Measurements from ENCODE around the gene IL32. TPM values are rescaled to one million over a fixed set of nuclear protein-coding genes. Genes with fewer than 3 reads are reported as not detected.

The IL32 gene
- total RNA-seq, 1 donor from 2014 or later = 0.53 TPM

DNA sequence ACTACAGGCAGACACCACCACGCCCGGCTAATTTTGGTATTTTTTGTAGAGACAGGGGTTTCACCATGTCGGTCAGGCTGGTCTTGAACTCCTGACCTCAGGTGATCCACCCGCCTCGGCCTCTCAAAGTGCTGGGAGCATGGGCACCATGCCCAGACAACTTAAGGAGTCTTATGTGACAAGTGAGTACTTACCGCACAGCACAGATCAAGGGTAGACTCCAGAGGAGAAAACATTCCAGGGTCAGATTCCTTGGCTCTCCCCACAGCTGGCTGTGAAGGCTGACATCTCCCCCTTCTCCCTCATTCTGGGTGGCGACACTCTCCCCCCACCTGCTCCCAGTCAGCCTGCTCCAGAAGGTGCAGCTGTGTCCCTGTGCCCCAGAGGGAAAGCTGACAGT is 23.0 kb downstream of the IL32 start:
- H3K27me3 ChIP-seq (ENCODE audit: control insufficient read depth, insufficient read depth, low read length) = no peaks in the 10 kb centered on the region
- no peak overlapping the region for H3K4me3 ChIP-seq (ENCODE audit: low read depth, low read length)
- no peak for DNase-seq (ENCODE audit: low read depth)
- no peak for TF ChIP-seq CTCF (IDR thresholded peaks at IDR 0.05; ENCODE audit: insufficient read depth, low read length, severe bottlenecking)
- no peak for FAIRE-seq
- no peaks in the 10 kb centered on the region for H3K36me3 ChIP-seq (ENCODE audit: control insufficient read depth, insufficient read depth, low read length)

- Histone ChIP-seq H3K36me3 (ENCODE audit: control insufficient read depth, insufficient read depth, low read length) (no peaks in the 10 kb centered on the region), H3K4me3 (ENCODE audit: low read depth, low read length) (no peak overlapping the region), H3K27me3 (ENCODE audit: control insufficient read depth, insufficient read depth, low read length) (no peaks in the 10 kb centered on the region)
- DNase-seq (ENCODE audit: low read depth) (no peak), FAIRE-seq (no peak)
- no peak for TF ChIP-seq CTCF (IDR thresholded peaks at IDR 0.05; ENCODE audit: insufficient read depth, low read length, severe bottlenecking)
Observed at GRCh38 chr16:3088925-3089716, 23.7 kb downstream of the IL32 start.

- no peak overlapping the region for H3K4me3 ChIP-seq (ENCODE audit: low read depth, low read length)
- TF ChIP-seq CTCF (IDR thresholded peaks at IDR 0.05; ENCODE audit: insufficient read depth, low read length, severe bottlenecking) = no peak
- FAIRE-seq = no peak
- H3K36me3 ChIP-seq (ENCODE audit: control insufficient read depth, insufficient read depth, low read length) = no peaks in the 10 kb centered on the region
- no peak for DNase-seq (ENCODE audit: low read depth)
- H3K27me3 ChIP-seq (ENCODE audit: control insufficient read depth, insufficient read depth, low read length) = no peaks in the 10 kb centered on the region
Observed at GRCh38 chr16:3089717-3090592, 24.5 kb downstream of the IL32 start.

GRCh38 chr16:3091551-3091950 is 26.1 kb downstream of the IL32 start:
- H3K4me3 ChIP-seq (ENCODE audit: low read depth, low read length) = no peak overlapping the region
- no peak for TF ChIP-seq CTCF (IDR thresholded peaks at IDR 0.05; ENCODE audit: insufficient read depth, low read length, severe bottlenecking)
- FAIRE-seq = no peak

DNA sequence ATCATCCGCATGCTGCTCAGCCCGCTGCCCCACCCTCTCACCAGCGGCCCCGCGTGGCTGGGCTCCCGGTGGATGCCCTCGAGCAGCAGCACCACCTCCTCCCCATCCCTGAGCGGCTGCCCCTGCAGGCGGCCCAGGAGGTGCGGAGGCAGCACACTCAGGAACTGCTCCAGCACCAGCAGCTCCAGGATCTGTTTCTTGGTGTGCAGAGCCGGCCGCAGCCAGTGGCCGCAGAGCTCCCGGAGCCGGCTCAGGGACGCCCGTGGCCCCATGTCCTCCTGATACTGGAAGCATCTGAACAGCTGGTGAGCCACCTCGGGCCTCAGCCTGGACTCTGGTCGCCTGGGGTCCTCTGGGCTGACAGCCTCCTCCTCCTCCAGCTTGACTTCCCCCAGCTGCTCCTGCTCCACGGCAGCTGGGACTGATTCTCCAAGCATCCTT is 27.1 kb downstream of the IL32 start:
- FAIRE-seq (no peak), DNase-seq (ENCODE audit: low read depth) (no peak)
- Histone ChIP-seq H3K36me3 (ENCODE audit: control insufficient read depth, insufficient read depth, low read length) (no peaks in the 10 kb centered on the region), H3K4me3 (ENCODE audit: low read depth, low read length) (no peak overlapping the region), H3K27me3 (ENCODE audit: control insufficient read depth, insufficient read depth, low read length) (no peaks in the 10 kb centered on the region)
- TF ChIP-seq CTCF (IDR thresholded peaks at IDR 0.05; ENCODE audit: insufficient read depth, low read length, severe bottlenecking) = no peak

More at GRCh38 chr16:3091551-3091950, 26.1 kb downstream of the IL32 start:
- no peaks in the 10 kb centered on the region for H3K36me3 ChIP-seq (ENCODE audit: control insufficient read depth, insufficient read depth, low read length)
- H3K27me3 ChIP-seq (ENCODE audit: control insufficient read depth, insufficient read depth, low read length) = no peaks in the 10 kb centered on the region
- DNase-seq (ENCODE audit: low read depth) = no peak

All from bronchial epithelial cell (primary cell).